PC-9 (cell line): ENCODE measurements around the gene YPEL3. TPM values are rescaled to one million over a fixed set of nuclear protein-coding genes. Genes with fewer than 3 reads are reported as not detected.

Source experiments
- BruUV-seq: library from RNA; stranded (reverse); fragments of 400-500 nt; replicated peaks from 2 replicates; lab custom pipeline; 2021; lab: Mats Ljungman, UMichigan
- CTCF ChIA-PET: fragments of 300-600 bp; sonication (Branson Sonifier 250); formaldehyde crosslinking; loops from one replicate; lab custom pipeline; 2022; ENCODE audit warnings: antibody characterized with exemption; lab: Charles Lee
- POLR2A ChIA-PET: fragments of 300-600 bp; sonication (Branson Sonifier 250); formaldehyde crosslinking; loops from one replicate; lab custom pipeline; 2022; ENCODE audit warnings: antibody characterized with exemption; ENCODE audit not compliant: unreplicated experiment; lab: Charles Lee
- DNase-seq, 2 experiments: peaks; one replicate each; pipeline versions ENCODE4 v3.0.0 to v3.0.0-alpha.2; 2015 to 2022; ENCODE audit warnings: mixed read lengths in 1 of 2
- H2AFZ ChIP-seq: fragments of 200-600 bp; sonication (generic); 2 replicates; pipeline ENCODE4 v1.8.1; 2017; ENCODE audit warnings: antibody characterized with exemption
- H3F3A ChIP-seq: fragments of 200-600 bp; sonication (generic); 2 replicates; pipeline ENCODE4 v1.8.1; 2017; ENCODE audit warnings: antibody characterized with exemption, mild to moderate bottlenecking, low read depth; ENCODE audit not compliant: insufficient read depth
- H3K27ac ChIP-seq: fragments of 200-600 bp; sonication (generic); 2 replicates; pipeline ENCODE4 v1.6.1; 2016; ENCODE audit warnings: mixed run types
- H3K27me3 ChIP-seq: fragments of 200-600 bp; sonication (generic); 2 replicates; pipeline ENCODE4 v1.6.1; 2016; ENCODE audit warnings: low read depth, mixed run types; ENCODE audit not compliant: insufficient read depth
- H3K36me3 ChIP-seq: fragments of 200-600 bp; sonication (generic); 2 replicates; pipeline ENCODE4 v1.6.1; 2016; ENCODE audit warnings: low read depth, mixed run types
- H3K4me1 ChIP-seq: fragments of 200-600 bp; sonication (generic); replicated peaks from 2 replicates; pipeline ENCODE4 v1.6.1; 2016; ENCODE audit warnings: mixed run types; ENCODE audit not compliant: insufficient read depth
- H3K4me2 ChIP-seq: fragments of 200-600 bp; sonication (generic); 2 replicates; pipeline ENCODE4 v1.6.1; 2017; ENCODE audit warnings: mixed run types
- H3K4me3 ChIP-seq: fragments of 200-600 bp; sonication (generic); 2 replicates; pipeline ENCODE4 v1.6.1; 2016; ENCODE audit warnings: mixed run types
- H3K79me2 ChIP-seq: fragments of 200-600 bp; sonication (generic); 2 replicates; pipeline ENCODE4 v1.6.1; 2017; ENCODE audit warnings: low read depth, mixed run types
- H3K9me2 ChIP-seq: fragments of 200-600 bp; sonication (generic); 2 replicates; pipeline ENCODE4 v1.8.1; 2017; ENCODE audit warnings: mild to moderate bottlenecking; ENCODE audit not compliant: insufficient read depth
- H3K9me3 ChIP-seq: fragments of 200-600 bp; sonication (generic); 2 replicates; pipeline ENCODE4 v1.8.1; 2016; ENCODE audit warnings: low read depth; ENCODE audit not compliant: insufficient read depth
- H4K20me1 ChIP-seq: fragments of 200-600 bp; sonication (generic); 2 replicates; pipeline ENCODE4 v1.8.1; 2017; ENCODE audit not compliant: insufficient read depth
- EZH2 ChIP-seq: fragments of 200-600 bp; sonication (generic); IDR thresholded peaks from 2 replicates; pipeline ENCODE4 v1.8.0; 2017; ENCODE audit warnings: antibody characterized with exemption, low read depth
- intact Hi-C: fragments of 100-400 bp; cut with micrococcal nuclease; formaldehyde crosslinking; loops from one replicate; pipeline ENCODE4 v1.10.0; 2022; ENCODE audit not compliant: unreplicated experiment
- total RNA-seq: library from RNA; stranded (reverse); gene quantifications from 2 replicates; pipeline ENCODE4 v1.2.3, GENCODE V29; 2021
- TF ChIP-seq, protein P1 (sequence below): fragments of 200-600 bp; sonication (generic); conservative IDR thresholded peaks from 2 replicates; pipeline ENCODE4 v1.6.1; 2017; ENCODE audit warnings: mixed run types, antibody characterized with exemption, mild to moderate bottlenecking, moderate library complexity

The YPEL3 gene
- total RNA-seq, 1 experiment from 2014 or later = 129 TPM

DNA sequence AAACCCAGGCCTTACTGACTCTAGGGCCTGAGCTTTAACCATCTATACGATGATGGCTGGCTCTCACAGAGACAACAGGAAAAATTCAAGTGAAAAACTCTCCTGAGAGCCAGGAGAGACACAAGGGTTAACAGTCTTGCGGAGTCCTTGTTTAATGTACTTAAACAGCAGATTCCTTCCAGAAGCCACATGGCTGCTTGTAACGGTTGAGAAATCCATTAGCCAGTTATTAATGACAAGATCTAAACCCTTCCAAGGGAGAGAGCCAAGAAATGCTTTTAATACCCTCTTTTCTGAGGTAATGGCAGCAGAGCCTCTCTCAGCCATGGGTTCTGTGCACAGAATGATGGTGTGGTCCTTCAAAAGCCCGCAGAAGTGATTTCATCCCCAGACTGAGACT is 35.7 kb downstream of the YPEL3 start:
- H2AFZ ChIP-seq = no peak overlapping the region
- no peaks in the 10 kb centered on the region for H3K36me3 ChIP-seq
- peaks cover 67% of the 10 kb centered on the region for H3F3A ChIP-seq
- intact Hi-C loops = no loop called here
- ChIA-PET CTCF (no interaction called here), POLR2A (no interaction called here)
- H3K4me3 ChIP-seq = no peak overlapping the region
- H3K4me2 ChIP-seq = peak overlapping the region; percentile 22
- H3K4me1 ChIP-seq = peaks cover 39% of the 10 kb centered on the region
- no peaks in the 10 kb centered on the region for H3K27me3 ChIP-seq
- H3K9me3 ChIP-seq = no peaks in the 10 kb centered on the region
- H3K79me2 ChIP-seq = peaks cover 28% of the 10 kb centered on the region
- no peaks in the 10 kb centered on the region for H3K9me2 ChIP-seq
- no peak for DNase-seq
- H4K20me1 ChIP-seq = no peaks in the 10 kb centered on the region
- BruUV-seq = no TSS peak
- H3K27ac ChIP-seq = peak overlapping the region; percentile 9; the same call in 1 of the 2 replicates
- TF ChIP-seq, protein P1, sequence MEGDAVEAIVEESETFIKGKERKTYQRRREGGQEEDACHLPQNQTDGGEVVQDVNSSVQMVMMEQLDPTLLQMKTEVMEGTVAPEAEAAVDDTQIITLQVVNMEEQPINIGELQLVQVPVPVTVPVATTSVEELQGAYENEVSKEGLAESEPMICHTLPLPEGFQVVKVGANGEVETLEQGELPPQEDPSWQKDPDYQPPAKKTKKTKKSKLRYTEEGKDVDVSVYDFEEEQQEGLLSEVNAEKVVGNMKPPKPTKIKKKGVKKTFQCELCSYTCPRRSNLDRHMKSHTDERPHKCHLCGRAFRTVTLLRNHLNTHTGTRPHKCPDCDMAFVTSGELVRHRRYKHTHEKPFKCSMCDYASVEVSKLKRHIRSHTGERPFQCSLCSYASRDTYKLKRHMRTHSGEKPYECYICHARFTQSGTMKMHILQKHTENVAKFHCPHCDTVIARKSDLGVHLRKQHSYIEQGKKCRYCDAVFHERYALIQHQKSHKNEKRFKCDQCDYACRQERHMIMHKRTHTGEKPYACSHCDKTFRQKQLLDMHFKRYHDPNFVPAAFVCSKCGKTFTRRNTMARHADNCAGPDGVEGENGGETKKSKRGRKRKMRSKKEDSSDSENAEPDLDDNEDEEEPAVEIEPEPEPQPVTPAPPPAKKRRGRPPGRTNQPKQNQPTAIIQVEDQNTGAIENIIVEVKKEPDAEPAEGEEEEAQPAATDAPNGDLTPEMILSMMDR = no peak
- TF ChIP-seq EZH2 = no peak

- H3K4me2 ChIP-seq = peak overlapping the region; percentile 95; the same call in 1 of the 2 replicates
- no peaks in the 10 kb centered on the region for H3K9me3 ChIP-seq
- H2AFZ ChIP-seq = no peak overlapping the region
- no peak overlapping the region for H3K27ac ChIP-seq
- ChIA-PET POLR2A (interaction anchor here (0.5 to 0.9 kb wide), 6 partner anchors 9 to 1206 kb away, joined by 3 to 19 read pairs (median 4); no protein-coding TSS in a partner anchor), CTCF (interaction anchor here (1.0 to 1.4 kb wide), 3 partner anchors 10 to 23 kb away, joined by 3 to 7 read pairs (median 4); partner anchors contain the start of gene ALDOA)
- no peaks in the 10 kb centered on the region for H3K36me3 ChIP-seq
- H3K9me2 ChIP-seq = no peaks in the 10 kb centered on the region
- peaks cover 22% of the 10 kb centered on the region for H3K4me1 ChIP-seq
- no peak overlapping the region for H3K4me3 ChIP-seq
- DNase-seq = peak; percentile 60 to 67
- TF ChIP-seq, protein P1 = peak; percentile 61
- TF ChIP-seq EZH2 = no peak
- H3F3A ChIP-seq = peaks cover 52% of the 10 kb centered on the region
- intact Hi-C loops = loop anchor here (5.0 kb wide), 1 partner anchor 352 kb away; the partner anchor contains the start of gene ZNF771
- H4K20me1 ChIP-seq = no peaks in the 10 kb centered on the region
- no peaks in the 10 kb centered on the region for H3K27me3 ChIP-seq
- H3K79me2 ChIP-seq = peaks cover 6% of the 10 kb centered on the region
- no TSS peak for BruUV-seq
Observed at GRCh38 chr16:30054959-30055553, 41.0 kb downstream of the YPEL3 start.

- POLR2A ChIA-PET = interaction anchor here (0.6 to 0.9 kb wide), 2 partner anchors 10 to 1104 kb away, joined by 3 to 5 read pairs; no protein-coding TSS in a partner anchor
- Histone ChIP-seq H3K9me3 (no peaks in the 10 kb centered on the region), H4K20me1 (no peaks in the 10 kb centered on the region), H3K79me2 (peaks cover 6% of the 10 kb centered on the region), H3K36me3 (no peaks in the 10 kb centered on the region), H3K4me2 (peak overlapping the region; percentile 95), H3F3A (peaks cover 47% of the 10 kb centered on the region), H3K4me1 (peaks cover 20% of the 10 kb centered on the region), H3K9me2 (no peaks in the 10 kb centered on the region), H3K27me3 (no peaks in the 10 kb centered on the region), H2AFZ (no peak overlapping the region), H3K27ac (no peak overlapping the region), H3K4me3 (no peak overlapping the region)
- CTCF ChIA-PET = interaction anchor here (1.0 to 1.4 kb wide), 2 partner anchors 11 to 22 kb away, joined by 4 to 7 read pairs; partner anchors contain the start of gene ALDOA
- intact Hi-C loops = loop anchor here (5.0 kb wide), 1 partner anchor 353 kb away; the partner anchor contains the start of gene ZNF771
- DNase-seq = no peak
- BruUV-seq = no TSS peak
- TF ChIP-seq, protein P1 = no peak
- no peak for TF ChIP-seq EZH2
Observed at GRCh38 chr16:30054451-30054850, 41.6 kb downstream of the YPEL3 start.
